Loucy (cell line): ENCODE measurements around the gene PLPP4.

Source experiments
- H2AFZ ChIP-seq: fragments of 200-600 bp; sonication (generic); 2 replicates; pipeline ENCODE4 v1.6.0; 2016; ENCODE audit warnings: antibody characterized with exemption, mild to moderate bottlenecking, low read length, moderate library complexity
- H3F3A ChIP-seq: fragments of 200-600 bp; 2 replicates; pipeline ENCODE4 v1.6.0; 2016; ENCODE audit warnings: antibody characterized with exemption, low read depth, mild to moderate bottlenecking
- H3K27me3 ChIP-seq: fragments of 200-600 bp; sonication (generic); 2 replicates; pipeline ENCODE4 v1.6.1; 2014; ENCODE audit warnings: low read length, mild to moderate bottlenecking; ENCODE audit not compliant: insufficient read depth, poor library complexity, severe bottlenecking
- H3K36me3 ChIP-seq: fragments of 200-600 bp; sonication (generic); 2 replicates; pipeline ENCODE4 v1.6.1; 2016; ENCODE audit warnings: low read length; ENCODE audit not compliant: insufficient read depth
- H3K4me1 ChIP-seq: fragments of 200-600 bp; sonication (generic); 2 replicates; pipeline ENCODE4 v1.5.1; 2014; ENCODE audit warnings: low read length, mild to moderate bottlenecking; ENCODE audit not compliant: insufficient read depth, poor library complexity, severe bottlenecking
- H3K4me2 ChIP-seq: fragments of 200-600 bp; sonication (generic); 2 replicates; pipeline ENCODE4 v1.6.0; 2014; ENCODE audit warnings: antibody characterized with exemption, low read length, low read depth, mild to moderate bottlenecking; ENCODE audit not compliant: poor library complexity, severe bottlenecking
- H3K4me3 ChIP-seq: fragments of 200-600 bp; sonication (generic); 2 replicates; pipeline ENCODE4 v1.5.1; 2014; ENCODE audit warnings: low read length, mild to moderate bottlenecking, mixed read lengths; ENCODE audit not compliant: poor library complexity, severe bottlenecking
- H3K79me2 ChIP-seq: fragments of 200-600 bp; sonication (generic); 2 replicates; pipeline ENCODE4 v1.6.1; 2014; ENCODE audit warnings: low read length; ENCODE audit not compliant: insufficient read depth
- H3K9ac ChIP-seq: fragments of 200-600 bp; sonication (generic); 2 replicates; pipeline ENCODE4 v1.6.0; 2014; ENCODE audit warnings: mild to moderate bottlenecking, low read depth, low read length, moderate library complexity; ENCODE audit not compliant: poor library complexity, severe bottlenecking
- H3K9me2 ChIP-seq: fragments of 200-600 bp; sonication (generic); replicated peaks from 2 replicates; pipeline ENCODE4 v1.6.1; 2016; ENCODE audit warnings: low read depth, low read length, mixed read lengths
- H3K9me3 ChIP-seq: fragments of 200-600 bp; sonication (generic); 2 replicates; pipeline ENCODE4 v1.6.1; 2014; ENCODE audit warnings: mild to moderate bottlenecking, antibody characterized with exemption, low read length, low read depth; ENCODE audit not compliant: insufficient read depth
- H4K20me1 ChIP-seq: fragments of 200-600 bp; sonication (generic); 2 replicates; pipeline ENCODE4 v1.6.0; 2014; ENCODE audit warnings: antibody characterized with exemption, low read length, mild to moderate bottlenecking; ENCODE audit not compliant: insufficient read depth, poor library complexity, severe bottlenecking
- EZH2phosphoT487 ChIP-seq: fragments of 200-600 bp; IDR thresholded peaks from 2 replicates; pipeline ENCODE4 v1.6.1; 2018; ENCODE audit warnings: antibody characterized with exemption, mild to moderate bottlenecking, moderate library complexity, borderline replicate concordance
- TF ChIP-seq, protein P1 (sequence below): fragments of 200-600 bp; sonication (generic); conservative IDR thresholded peaks from 2 replicates; pipeline ENCODE4 v1.5.1; 2014; ENCODE audit warnings: mild to moderate bottlenecking, antibody characterized with exemption, low read length

PLPP4 gene

GRCh38 chr10:120492346-120492745, 35.3 kb downstream of the PLPP4 start:
- Histone ChIP-seq H2AFZ (0 out of 2 replicates have a peak overlapping the region, but pooled peaks have one; percentile 28), H3K36me3 (no peaks in the 10 kb centered on the region), H3F3A (no peaks in the 10 kb centered on the region), H3K4me3 (no peak overlapping the region), H3K4me1 (peaks cover 18% of the 10 kb centered on the region), H3K79me2 (no peaks in the 10 kb centered on the region), H4K20me1 (no peaks in the 10 kb centered on the region), H3K27me3 (no peaks in the 10 kb centered on the region), H3K9me3 (no peaks in the 10 kb centered on the region), H3K9ac (peak overlapping the region; percentile 9), H3K4me2 (peak overlapping the region; percentile 50), H3K9me2 (no peaks in the 10 kb centered on the region)
- TF ChIP-seq EZH2phosphoT487, result no peak
- TF ChIP-seq, protein P1, sequence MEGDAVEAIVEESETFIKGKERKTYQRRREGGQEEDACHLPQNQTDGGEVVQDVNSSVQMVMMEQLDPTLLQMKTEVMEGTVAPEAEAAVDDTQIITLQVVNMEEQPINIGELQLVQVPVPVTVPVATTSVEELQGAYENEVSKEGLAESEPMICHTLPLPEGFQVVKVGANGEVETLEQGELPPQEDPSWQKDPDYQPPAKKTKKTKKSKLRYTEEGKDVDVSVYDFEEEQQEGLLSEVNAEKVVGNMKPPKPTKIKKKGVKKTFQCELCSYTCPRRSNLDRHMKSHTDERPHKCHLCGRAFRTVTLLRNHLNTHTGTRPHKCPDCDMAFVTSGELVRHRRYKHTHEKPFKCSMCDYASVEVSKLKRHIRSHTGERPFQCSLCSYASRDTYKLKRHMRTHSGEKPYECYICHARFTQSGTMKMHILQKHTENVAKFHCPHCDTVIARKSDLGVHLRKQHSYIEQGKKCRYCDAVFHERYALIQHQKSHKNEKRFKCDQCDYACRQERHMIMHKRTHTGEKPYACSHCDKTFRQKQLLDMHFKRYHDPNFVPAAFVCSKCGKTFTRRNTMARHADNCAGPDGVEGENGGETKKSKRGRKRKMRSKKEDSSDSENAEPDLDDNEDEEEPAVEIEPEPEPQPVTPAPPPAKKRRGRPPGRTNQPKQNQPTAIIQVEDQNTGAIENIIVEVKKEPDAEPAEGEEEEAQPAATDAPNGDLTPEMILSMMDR, result no peak

GRCh38 chr10:120493411-120494312, 36.6 kb downstream of the PLPP4 start:
- Histone ChIP-seq H4K20me1 (no peaks in the 10 kb centered on the region), H3F3A (no peaks in the 10 kb centered on the region), H3K36me3 (no peaks in the 10 kb centered on the region), H3K4me1 (peaks cover 18% of the 10 kb centered on the region), H3K4me3 (no peak overlapping the region), H3K79me2 (no peaks in the 10 kb centered on the region), H3K4me2 (no peak overlapping the region), H3K9me3 (no peaks in the 10 kb centered on the region), H2AFZ (no peak overlapping the region), H3K9ac (peak overlapping the region; percentile 9), H3K9me2 (no peaks in the 10 kb centered on the region), H3K27me3 (no peaks in the 10 kb centered on the region)
- TF ChIP-seq EZH2phosphoT487, result no peak
- TF ChIP-seq, protein P1, result no peak

DNA sequence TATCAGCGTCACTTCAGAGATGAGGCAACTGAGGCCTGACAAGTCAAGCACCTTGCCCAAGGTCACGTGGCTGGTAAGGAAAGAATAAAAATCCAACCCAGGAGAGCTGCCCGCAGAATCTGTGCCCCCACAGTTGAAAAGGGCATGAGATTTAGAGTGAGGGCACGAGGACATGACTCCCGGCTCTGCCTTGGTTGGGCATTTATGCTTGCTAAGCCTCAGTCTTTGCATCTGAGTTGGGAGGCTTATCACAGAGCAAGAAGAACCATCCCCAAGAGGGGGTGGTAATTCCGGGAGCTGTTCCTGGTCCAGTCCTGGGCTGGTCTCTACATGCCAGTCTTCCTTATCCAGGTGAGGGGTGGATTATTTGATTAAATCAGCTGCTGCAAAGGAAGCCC, 37.3 kb downstream of the PLPP4 start:
- Histone ChIP-seq H3K9me2 (no peaks in the 10 kb centered on the region), H4K20me1 (no peaks in the 10 kb centered on the region), H3K4me1 (peaks cover 18% of the 10 kb centered on the region), H2AFZ (no peak overlapping the region), H3K9ac (no peak overlapping the region), H3K4me2 (no peak overlapping the region), H3K4me3 (no peak overlapping the region), H3K27me3 (no peaks in the 10 kb centered on the region), H3K36me3 (no peaks in the 10 kb centered on the region), H3K79me2 (no peaks in the 10 kb centered on the region), H3K9me3 (no peaks in the 10 kb centered on the region), H3F3A (no peaks in the 10 kb centered on the region)
- no peak for TF ChIP-seq EZH2phosphoT487
- TF ChIP-seq, protein P1, result no peak
